Pancreas (tissue), 10 donors: ENCODE measurements around the gene SPTSSA. TPM values are rescaled to one million over a fixed set of nuclear protein-coding genes. Genes with fewer than 3 reads are reported as not detected.

Experiments
- ATAC-seq, 4 donors: fragments of 200-7000 bp; cut with Tn5 transposase; one replicate each; pipeline versions ENCODE4 v1.8.0 to v1.9.1; 2020; ENCODE audit warnings: mild to moderate bottlenecking in 4 of 4, moderate library complexity in 4 of 4
- DNase-seq, 6 donors: peaks; one replicate each; pipeline ENCODE4 v3.0.0-alpha.2; 2020
- FAIRE-seq: peaks from 2 replicates; lab custom pipeline; 2012; peaks lifted over from hg19 to GRCh38; lab: Jason Lieb, UNC
- H3K27ac ChIP-seq, 4 donors: fragments of 200-600 bp; sonication (generic); 1 replicate in 3 of 4; 2 replicates in 1 of 4; pipeline versions ENCODE4 v1.5.0 to v1.8.0; 2020
- H3K27me3 ChIP-seq, 4 donors: fragments of 200-600 bp; one replicate each; pipeline ENCODE4 v1.8.0; 2021
- H3K36me3 ChIP-seq, 3 donors: fragments of 200-600 bp; sonication (generic) in 1 of 3; one replicate each; pipeline versions ENCODE4 v1.5.0 to v1.8.0; 2020 to 2021
- H3K4me1 ChIP-seq, 3 donors: fragments of 200-600 bp; one replicate each; pipeline ENCODE4 v1.8.0; 2021
- H3K4me3 ChIP-seq, 4 donors: fragments of 200-600 bp; sonication (generic) in 2 of 4; one replicate each; pipeline versions ENCODE4 v1.5.0 to v1.8.0; 2020 to 2021
- H3K9me3 ChIP-seq, 4 donors: fragments of 200-600 bp; one replicate each; pipeline ENCODE4 v1.8.0; 2021
- CTCF ChIP-seq, 4 donors: fragments of 200-600 bp; sonication (generic) in 3 of 4; IDR thresholded peaks; one replicate each; pipeline versions ENCODE4 v1.5.0 to v1.8.0; 2021; ENCODE audit warnings: antibody characterized with exemption in 4 of 4
- WGBS, 2 donors: extraction: QIAGEN DNeasy Blood & Tissue Kit; methylation state at CpG; one replicate each; pipeline ENCODE4 v1.1.7; 2013; 5-methylcytosine and 5-hydroxymethylcytosine counted together
- intact Hi-C, 3 donors: fragments of 100-400 bp; cut with DNase I; formaldehyde crosslinking; loops; one replicate each; pipeline versions ENCODE4 v1.11.1 to v1.14.2; 2022
- polyA plus RNA-seq, 2 donors: library from polyadenylated mRNA; stranded (reverse); fragments of 200-250 nt; gene quantifications; one replicate each; pipeline ENCODE4 v1.2.3, GENCODE V29; 2013
- total RNA-seq, 6 donors: library from RNA; stranded (reverse); fragmentation: NEBNext Ultra II Directional in 4 of 6; extraction: Animal tissue kit (Norgen Biotek cat#: 25700) in 4 of 6; gene quantifications; one replicate each; pipeline versions ENCODE4 v1.2.1 to v1.2.4, GENCODE V29; 2021 to 2023
- donor health status: healthy with polysubstance abuse.
- donor health status: DM: no; HTN: no; CAD: no; lungs with moderate emphysema.
- donor health status: DM: no; HTN: no; CAD: no.
- donor health status: control.
- donor health status: control.
- donor health status: Bipolar disorder and iron deficiency.
- donor health status: DM: yes; HTN: yes; CAD: no.
- donor health status: DM: no; HTN: no; CAD: no.
- donor health status: DM: no; HTN: no; CAD: no.
- donor health status: DM: yes; HTN: yes; CAD: no.

SPTSSA gene
- total and polyA plus RNA-seq, 8 donors: 3.4 to 16.3 (median 8.7) TPM

GRCh38 chr14:34502545-34503225 is 40.6 kb upstream of the SPTSSA start:
- DNase-seq: no peak
- Histone ChIP-seq H3K27me3 (no peaks in the 10 kb centered on the region), H3K27ac (no peak overlapping the region), H3K36me3 (no peaks in the 10 kb centered on the region), H3K9me3 (no peaks in the 10 kb centered on the region), H3K4me1 (no peaks in the 10 kb centered on the region), H3K4me3 (no peak overlapping the region)
- no peak for ATAC-seq
- no peak for FAIRE-seq
- 73 to 78% methylated on average over 2 of the region's 2 CpGs for WGBS, 2 donors
- TF ChIP-seq CTCF (IDR thresholded peaks at IDR 0.05): no peak
- intact Hi-C loops: no loop called here

- intact Hi-C loops: no loop called here
- no peak for TF ChIP-seq CTCF (IDR thresholded peaks at IDR 0.05)
- no peak for DNase-seq
- H3K9me3 ChIP-seq: no peaks in the 10 kb centered on the region
- 74 to 85% methylated on average over 2 of the region's 2 CpGs for WGBS, 2 donors
- H3K4me3 ChIP-seq: no peak overlapping the region
- H3K4me1 ChIP-seq: no peaks in the 10 kb centered on the region
- H3K27me3 ChIP-seq: no peaks in the 10 kb centered on the region
- no peak for ATAC-seq
- no peak for FAIRE-seq
- no peaks in the 10 kb centered on the region for H3K36me3 ChIP-seq
- no peak overlapping the region for H3K27ac ChIP-seq
Measured at GRCh38 chr14:34502001-34502400, 40.0 kb upstream of the SPTSSA start.

GRCh38 chr14:34501004-34501580 is 39.1 kb upstream of the SPTSSA start:
- TF ChIP-seq CTCF (IDR thresholded peaks at IDR 0.05): no peak
- ATAC-seq: no peak
- DNase-seq: no peak
- no peak for FAIRE-seq
- Histone ChIP-seq H3K27ac (no peak overlapping the region), H3K4me1 (no peaks in the 10 kb centered on the region), H3K4me3 (no peak overlapping the region), H3K36me3 (no peaks in the 10 kb centered on the region), H3K27me3 (no peaks in the 10 kb centered on the region), H3K9me3 (no peaks in the 10 kb centered on the region)
- intact Hi-C loops: no loop called here
- 94 to 95% methylated on average over 4 of the region's 5 CpGs for WGBS, 2 donors

GRCh38 chr14:34498684-34499412 is 36.8 kb upstream of the SPTSSA start:
- intact Hi-C loops: loop anchor here in 1 of 3 donors (10.0 kb wide), 1 partner anchor 164 kb away; no protein-coding TSS in a partner anchor
- FAIRE-seq (no peak), DNase-seq (peak in 2 of 6 donors; percentile 22 to 43), ATAC-seq (peak; percentile 67 to 95 (median 87))
- TF ChIP-seq CTCF (IDR thresholded peaks at IDR 0.05): peak in 3 of 4 donors; percentile 40 to 61 (median 55)
- Histone ChIP-seq H3K27me3 (no peaks in the 10 kb centered on the region), H3K36me3 (no peaks in the 10 kb centered on the region), H3K4me3 (no peak overlapping the region), H3K27ac (no peak overlapping the region), H3K9me3 (no peaks in the 10 kb centered on the region), H3K4me1 (no peaks in the 10 kb centered on the region)
- 75 to 81% methylated on average over 6 of the region's 6 CpGs for WGBS, 2 donors
